Lower lobe of right lung (tissue), 2 donors: ENCODE measurements around the gene BLOC1S6. TPM values are rescaled to one million over a fixed set of nuclear protein-coding genes. Genes with fewer than 3 reads are reported as not detected.

Experiments used
- ATAC-seq, 2 donors: fragments of 200-7000 bp; cut with Tn5 transposase; one replicate each; pipeline ENCODE4 v1.9.1; 2020 to 2022; ENCODE audit warnings: mild to moderate bottlenecking in 2 of 2, moderate library complexity in 2 of 2
- DNase-seq: peaks from one replicate; pipeline ENCODE4 v3.0.0-alpha.2; 2020
- H3K27ac ChIP-seq: fragments of 200-600 bp; one replicate; pipeline ENCODE4 v1.8.0; 2022
- H3K27me3 ChIP-seq: fragments of 200-600 bp; one replicate; pipeline ENCODE4 v1.8.0; 2022; ENCODE audit warnings: low read depth
- H3K36me3 ChIP-seq: fragments of 200-600 bp; one replicate; pipeline ENCODE4 v1.8.0; 2022; ENCODE audit warnings: mild to moderate bottlenecking
- H3K4me1 ChIP-seq: fragments of 200-600 bp; one replicate; pipeline ENCODE4 v1.8.0; 2022
- H3K4me3 ChIP-seq: fragments of 200-600 bp; one replicate; pipeline ENCODE4 v1.8.0; 2022; ENCODE audit warnings: mild to moderate bottlenecking
- H3K9me3 ChIP-seq: fragments of 200-600 bp; one replicate; pipeline ENCODE4 v1.8.0; 2022
- intact Hi-C: fragments of 100-400 bp; cut with DNase I; formaldehyde crosslinking; loops from one replicate; pipeline ENCODE4 v1.11.0; 2022
- total RNA-seq: library from RNA; stranded (reverse); fragmentation: NEBNext Ultra II Directional; extraction: Animal tissue kit (Norgen Biotek cat#: 25700); gene quantifications from one replicate; pipeline ENCODE4 v1.2.1, GENCODE V29; 2021
- TF ChIP-seq, protein P1 (sequence below): fragments of 200-600 bp; IDR thresholded peaks from one replicate; pipeline ENCODE4 v1.8.0; 2022; ENCODE audit warnings: antibody characterized with exemption, mild to moderate bottlenecking
- donor health status: DM: no; HTN: yes; CAD: no; lungs with severe emphysema.

Gene BLOC1S6
- total RNA-seq, 1 donor from 2014 or later, result 41.0 TPM

DNA sequence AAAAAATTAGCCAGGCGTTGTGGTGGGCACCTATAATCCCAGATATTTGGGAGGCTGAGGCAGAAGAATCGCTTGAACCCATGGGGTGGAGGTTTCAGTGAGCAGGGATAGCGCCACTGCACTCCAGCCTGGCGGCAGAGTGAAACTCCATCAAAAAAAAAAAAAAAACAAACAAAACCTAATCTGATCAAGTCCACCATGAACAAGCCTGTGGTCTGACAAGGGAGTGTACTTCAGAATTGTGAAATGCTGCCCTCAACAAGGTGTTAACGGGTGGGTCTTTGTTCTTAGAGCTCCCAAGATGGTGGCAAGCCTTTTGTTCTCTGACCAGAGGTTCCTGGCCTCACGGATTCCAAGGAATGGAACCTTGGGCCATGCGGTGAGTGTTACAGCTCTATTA lies 40.4 kb upstream of the BLOC1S6 start:
- Histone ChIP-seq H3K27me3 (no peaks in the 10 kb centered on the region), H3K27ac (no peak overlapping the region), H3K9me3 (no peaks in the 10 kb centered on the region), H3K4me1 (no peaks in the 10 kb centered on the region), H3K4me3 (no peak overlapping the region), H3K36me3 (no peaks in the 10 kb centered on the region)
- DNase-seq (no peak), ATAC-seq (no peak)
- TF ChIP-seq, protein P1, sequence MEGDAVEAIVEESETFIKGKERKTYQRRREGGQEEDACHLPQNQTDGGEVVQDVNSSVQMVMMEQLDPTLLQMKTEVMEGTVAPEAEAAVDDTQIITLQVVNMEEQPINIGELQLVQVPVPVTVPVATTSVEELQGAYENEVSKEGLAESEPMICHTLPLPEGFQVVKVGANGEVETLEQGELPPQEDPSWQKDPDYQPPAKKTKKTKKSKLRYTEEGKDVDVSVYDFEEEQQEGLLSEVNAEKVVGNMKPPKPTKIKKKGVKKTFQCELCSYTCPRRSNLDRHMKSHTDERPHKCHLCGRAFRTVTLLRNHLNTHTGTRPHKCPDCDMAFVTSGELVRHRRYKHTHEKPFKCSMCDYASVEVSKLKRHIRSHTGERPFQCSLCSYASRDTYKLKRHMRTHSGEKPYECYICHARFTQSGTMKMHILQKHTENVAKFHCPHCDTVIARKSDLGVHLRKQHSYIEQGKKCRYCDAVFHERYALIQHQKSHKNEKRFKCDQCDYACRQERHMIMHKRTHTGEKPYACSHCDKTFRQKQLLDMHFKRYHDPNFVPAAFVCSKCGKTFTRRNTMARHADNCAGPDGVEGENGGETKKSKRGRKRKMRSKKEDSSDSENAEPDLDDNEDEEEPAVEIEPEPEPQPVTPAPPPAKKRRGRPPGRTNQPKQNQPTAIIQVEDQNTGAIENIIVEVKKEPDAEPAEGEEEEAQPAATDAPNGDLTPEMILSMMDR, result no peak
- intact Hi-C loops, result no loop called here

DNA sequence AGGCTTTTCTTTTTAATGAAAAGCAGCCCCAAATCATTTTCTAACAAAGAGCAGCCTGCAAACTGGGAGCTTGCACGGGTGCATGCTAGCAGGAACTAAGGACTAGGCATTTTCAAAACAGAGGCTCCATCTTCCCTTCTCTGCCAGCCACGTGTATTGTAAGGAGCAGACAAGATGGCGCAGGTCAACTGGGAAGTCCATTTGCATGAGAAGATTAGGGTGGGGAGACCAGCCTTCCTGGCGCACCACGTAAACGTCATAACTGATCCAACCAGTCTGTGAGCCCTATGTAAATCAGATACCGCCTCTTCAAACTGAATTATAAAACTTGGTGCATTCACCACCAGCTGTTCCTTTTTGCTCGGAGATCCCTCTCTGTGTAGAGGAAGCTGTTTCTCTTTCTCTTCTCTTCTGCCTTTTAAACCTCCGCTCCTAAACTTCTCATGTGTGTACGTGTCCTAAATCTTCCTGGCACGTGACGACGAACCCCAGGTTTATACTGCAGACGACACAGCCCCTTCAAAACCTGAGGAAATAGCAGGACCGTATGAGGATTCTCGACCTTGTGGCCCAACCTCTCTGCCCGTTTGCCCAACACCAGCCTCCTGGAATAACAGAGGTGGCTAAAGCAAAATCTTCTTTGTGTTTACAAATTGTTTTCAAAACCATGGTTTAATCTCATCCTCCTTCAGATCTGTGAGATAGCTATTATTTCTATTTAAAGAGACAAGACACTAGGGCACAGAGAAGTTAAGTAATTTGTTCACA lies 38.2 kb upstream of the BLOC1S6 start:
- Histone ChIP-seq H3K4me3 (no peak overlapping the region), H3K9me3 (no peaks in the 10 kb centered on the region), H3K27me3 (no peaks in the 10 kb centered on the region), H3K27ac (no peak overlapping the region), H3K4me1 (no peaks in the 10 kb centered on the region), H3K36me3 (no peaks in the 10 kb centered on the region)
- DNase-seq (no peak), ATAC-seq (no peak)
- intact Hi-C loops, result no loop called here
- TF ChIP-seq, protein P1, result no peak

DNA sequence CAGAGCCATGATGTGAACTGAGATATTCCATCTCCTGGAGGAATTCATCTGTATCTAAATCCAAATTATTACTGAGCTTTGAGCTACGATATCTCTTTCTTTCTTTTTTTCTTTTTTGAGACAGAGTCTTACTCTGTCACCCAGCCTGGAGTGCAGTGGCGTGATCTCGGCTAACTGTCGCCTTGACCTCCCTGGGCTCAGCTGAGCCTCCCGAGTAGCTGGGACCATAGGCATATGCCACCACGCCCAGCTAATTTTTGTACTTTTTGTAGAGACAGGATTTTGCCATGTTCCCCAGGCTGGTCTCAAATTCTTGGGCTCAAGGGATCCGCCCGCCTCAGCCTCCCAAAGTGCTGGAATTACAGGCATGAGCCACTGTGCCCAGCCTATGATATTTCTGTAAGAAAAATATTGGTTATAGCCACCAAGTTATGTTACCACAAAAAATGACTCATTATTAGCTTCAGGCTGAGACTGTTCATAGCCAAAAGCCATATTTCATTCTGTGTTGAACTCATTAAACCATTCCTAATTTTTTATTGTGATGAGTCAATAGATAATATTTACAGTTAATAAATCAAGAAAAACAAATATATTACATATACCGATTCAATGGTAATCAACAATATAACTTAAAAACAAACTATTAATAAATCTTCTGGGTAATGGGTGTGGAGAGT lies 37.5 kb upstream of the BLOC1S6 start:
- ATAC-seq (no peak), DNase-seq (no peak)
- no peak overlapping the region for H3K4me3 ChIP-seq
- H3K36me3 ChIP-seq, result no peaks in the 10 kb centered on the region
- no peaks in the 10 kb centered on the region for H3K9me3 ChIP-seq
- no peaks in the 10 kb centered on the region for H3K4me1 ChIP-seq
- intact Hi-C loops, result no loop called here
- no peaks in the 10 kb centered on the region for H3K27me3 ChIP-seq
- no peak overlapping the region for H3K27ac ChIP-seq
- TF ChIP-seq, protein P1, result no peak

DNA sequence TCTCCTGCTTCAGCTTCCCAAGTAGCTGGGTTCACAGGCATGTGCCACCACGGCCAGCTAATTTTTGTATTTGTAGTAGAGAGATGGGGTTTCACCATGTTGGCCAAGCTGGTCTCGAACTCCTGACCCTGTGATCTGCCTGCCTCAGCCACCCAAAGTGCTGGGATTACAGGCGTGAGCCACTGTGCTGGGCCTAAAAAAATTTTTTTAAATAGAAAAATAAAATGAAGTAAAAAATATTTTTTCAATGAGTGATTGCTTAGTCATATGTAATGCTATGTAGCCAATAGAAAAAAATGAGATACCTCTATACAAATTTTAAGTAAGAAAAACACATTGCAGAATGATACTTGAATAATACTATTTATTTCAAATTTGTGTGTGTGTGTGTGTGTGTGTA lies 36.7 kb upstream of the BLOC1S6 start:
- H3K36me3 ChIP-seq, result no peaks in the 10 kb centered on the region
- DNase-seq (no peak), ATAC-seq (no peak)
- no peaks in the 10 kb centered on the region for H3K9me3 ChIP-seq
- no peak overlapping the region for H3K4me3 ChIP-seq
- no peaks in the 10 kb centered on the region for H3K4me1 ChIP-seq
- no peak overlapping the region for H3K27ac ChIP-seq
- no peaks in the 10 kb centered on the region for H3K27me3 ChIP-seq
- intact Hi-C loops, result no loop called here
- TF ChIP-seq, protein P1, result no peak

DNA sequence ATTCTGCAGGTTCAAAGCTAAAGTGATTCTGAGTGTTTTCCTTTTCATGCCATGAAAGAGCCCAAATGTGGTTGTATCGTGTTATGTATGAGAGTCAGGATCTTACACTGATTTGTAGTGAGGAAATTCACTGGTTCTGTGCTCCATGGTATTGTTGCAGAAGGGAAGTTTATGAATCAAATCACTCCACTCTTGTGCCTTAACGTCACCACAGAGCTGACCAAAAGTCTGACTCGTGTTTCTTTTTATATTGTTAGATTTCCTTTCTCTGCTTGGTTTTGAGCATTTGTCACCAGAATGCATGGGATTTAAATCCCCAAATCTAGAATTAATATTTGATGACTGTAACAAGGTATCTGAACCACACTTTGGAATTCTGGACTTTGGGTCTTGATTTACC lies 35.5 kb upstream of the BLOC1S6 start:
- H3K4me3 ChIP-seq, result no peak overlapping the region
- no peak for ATAC-seq
- no peaks in the 10 kb centered on the region for H3K4me1 ChIP-seq
- TF ChIP-seq, protein P1, result no peak
- no peaks in the 10 kb centered on the region for H3K27me3 ChIP-seq
- intact Hi-C loops, result no loop called here
- no peaks in the 10 kb centered on the region for H3K36me3 ChIP-seq
- no peaks in the 10 kb centered on the region for H3K9me3 ChIP-seq
- DNase-seq, result no peak
- H3K27ac ChIP-seq, result no peak overlapping the region
